Activated CD4-positive, alpha-beta memory T cell treated with anti-CD3 and anti-CD28 coated beads, Interleukin-2, amount 10 ng/mL, durations not matched to agents 7 days and 5 days (primary cell): Measurements from ENCODE around the gene HECA. TPM values are rescaled to one million over a fixed set of nuclear protein-coding genes. Genes with fewer than 3 reads are reported as not detected.

ENCODE experiments used
- CTCF ChIA-PET: fragments of 350-600 bp; sonication (Branson Sonifier 250); formaldehyde crosslinking; loops from one replicate; lab custom pipeline; 2021; ENCODE audit warnings: antibody characterized with exemption, inconsistent platforms; lab: Charles Lee
- POLR2A ChIA-PET: fragments of 350-600 bp; sonication (Branson Sonifier 250); formaldehyde crosslinking; loops from one replicate; lab custom pipeline; 2021; ENCODE audit warnings: antibody characterized with exemption; lab: Charles Lee
- DNase-seq: peaks from one replicate; pipeline ENCODE4 v3.0.0-alpha.2; 2020
- H3K27ac Mint-ChIP-seq: one replicate; pipeline ENCODE4 v1.8.0; 2021; ENCODE audit warnings: mild to moderate bottlenecking, mixed read lengths
- H3K27me3 Mint-ChIP-seq: one replicate; pipeline ENCODE4 v1.8.0; 2021; ENCODE audit warnings: mixed read lengths
- H3K36me3 Mint-ChIP-seq: one replicate; pipeline ENCODE4 v1.8.0; 2021; ENCODE audit warnings: low read depth, mixed read lengths
- H3K4me1 Mint-ChIP-seq: one replicate; pipeline ENCODE4 v1.8.0; 2021; ENCODE audit warnings: mixed read lengths
- H3K4me3 Mint-ChIP-seq: one replicate; pipeline ENCODE4 v1.8.0; 2021; ENCODE audit warnings: mild to moderate bottlenecking, mixed read lengths
- H3K9me3 Mint-ChIP-seq: one replicate; pipeline ENCODE4 v1.8.0; 2021; ENCODE audit warnings: mixed read lengths
- total RNA-seq, 2 experiments: library from RNA; stranded (reverse); gene quantifications; one replicate each; pipeline ENCODE4 v1.2.3, GENCODE V29; 2021

The HECA gene
- total RNA-seq, 2 experiments from 2014 or later: 78.9 to 81.7 TPM

GRCh38 chr6:139165324-139165723 is 30.4 kb downstream of the HECA start:
- CTCF ChIA-PET: interaction anchor here (0.6 to 0.8 kb wide), 3 partner anchors 10 to 203 kb away, joined by 3 to 4 read pairs (median 3); no protein-coding TSS in a partner anchor
- Mint-ChIP-seq H3K27me3 (no peaks in the 10 kb centered on the region), H3K4me3 (no peak overlapping the region), H3K36me3 (peaks cover 63% of the 10 kb centered on the region), H3K27ac (no peak overlapping the region), H3K4me1 (peaks cover 74% of the 10 kb centered on the region), H3K9me3 (no peaks in the 10 kb centered on the region)
- no peak for DNase-seq
- POLR2A ChIA-PET: interaction anchor here (1.3 to 9.1 kb wide), 2 partner anchors 9 to 19 kb away, joined by 4 to 104 read pairs; no protein-coding TSS in a partner anchor

- DNase-seq: no peak
- CTCF ChIA-PET: no interaction called here
These were observed 31.5 kb downstream of the HECA start for GRCh38 chr6:139166238-139166955.

GRCh38 chr6:139166956-139167313 is 32.1 kb downstream of the HECA start:
- Mint-ChIP-seq H3K9me3 (no peaks in the 10 kb centered on the region), H3K27ac (no peak overlapping the region), H3K27me3 (no peaks in the 10 kb centered on the region), H3K4me3 (no peak overlapping the region), H3K36me3 (peaks cover 76% of the 10 kb centered on the region), H3K4me1 (peaks cover 72% of the 10 kb centered on the region)
- ChIA-PET POLR2A (interaction anchor here (1.0 kb wide), 1 partner anchor 42 kb away, joined by 3 read pairs; no protein-coding TSS in a partner anchor), CTCF (interaction anchor here (1.0 kb wide), 1 partner anchor 11 kb away, joined by 3 read pairs; no protein-coding TSS in a partner anchor)
- DNase-seq: no peak

More at GRCh38 chr6:139166238-139166955, 31.5 kb downstream of the HECA start:
- no peak overlapping the region for H3K4me3 Mint-ChIP-seq
- no peak overlapping the region for H3K27ac Mint-ChIP-seq
- POLR2A ChIA-PET: interaction anchor here (9.1 kb wide), 1 partner anchor 20 kb away, joined by 104 read pairs; no protein-coding TSS in a partner anchor
- peaks cover 74% of the 10 kb centered on the region for H3K4me1 Mint-ChIP-seq
- H3K27me3 Mint-ChIP-seq: no peaks in the 10 kb centered on the region
- no peaks in the 10 kb centered on the region for H3K9me3 Mint-ChIP-seq
- H3K36me3 Mint-ChIP-seq: peaks cover 74% of the 10 kb centered on the region

- H3K4me1 Mint-ChIP-seq: peaks cover 80% of the 10 kb centered on the region
- no peaks in the 10 kb centered on the region for H3K27me3 Mint-ChIP-seq
- H3K36me3 Mint-ChIP-seq: peaks cover 78% of the 10 kb centered on the region
- no peak overlapping the region for H3K4me3 Mint-ChIP-seq
- DNase-seq: no peak
- H3K9me3 Mint-ChIP-seq: no peaks in the 10 kb centered on the region
- no peak overlapping the region for H3K27ac Mint-ChIP-seq
- POLR2A ChIA-PET: interaction anchor here (1.6 to 2.4 kb wide), 2 partner anchors 32 to 38 kb away, joined by 4 to 7 read pairs; no protein-coding TSS in a partner anchor
- CTCF ChIA-PET: interaction anchor here (0.6 to 1.4 kb wide), 3 partner anchors 20 to 184 kb away, joined by 3 to 4 read pairs (median 3); partner anchors contain the start of gene REPS1
These were observed 37.3 kb downstream of the HECA start for GRCh38 chr6:139172151-139172550.

GRCh38 chr6:139172567-139172966 is 37.7 kb downstream of the HECA start:
- Mint-ChIP-seq H3K27me3 (no peaks in the 10 kb centered on the region), H3K9me3 (no peaks in the 10 kb centered on the region), H3K4me1 (peaks cover 81% of the 10 kb centered on the region), H3K4me3 (no peak overlapping the region), H3K36me3 (peaks cover 78% of the 10 kb centered on the region), H3K27ac (no peak overlapping the region)
- ChIA-PET POLR2A (interaction anchor here (0.9 to 2.4 kb wide), 4 partner anchors 27 to 47 kb away, joined by 3 to 7 read pairs (median 4); no protein-coding TSS in a partner anchor), CTCF (interaction anchor here (0.9 to 1.4 kb wide), 2 partner anchors 20 to 41 kb away, joined by 3 to 4 read pairs; no protein-coding TSS in a partner anchor)
- DNase-seq: no peak

- no peak overlapping the region for H3K4me3 Mint-ChIP-seq
- H3K4me1 Mint-ChIP-seq: peaks cover 83% of the 10 kb centered on the region
These were observed 38.3 kb downstream of the HECA start for GRCh38 chr6:139173172-139173571.

GRCh38 chr6:139173822-139174221 is 38.9 kb downstream of the HECA start:
- CTCF ChIA-PET: interaction anchor here (0.7 to 1.7 kb wide), 5 partner anchors 12 to 191 kb away, joined by 3 to 7 read pairs (median 4); no protein-coding TSS in a partner anchor
- peaks cover 84% of the 10 kb centered on the region for H3K4me1 Mint-ChIP-seq
- H3K36me3 Mint-ChIP-seq: peaks cover 76% of the 10 kb centered on the region
- no peak overlapping the region for H3K4me3 Mint-ChIP-seq
- H3K27me3 Mint-ChIP-seq: no peaks in the 10 kb centered on the region
- no peak for DNase-seq
- peak overlapping the region; percentile 55 for H3K27ac Mint-ChIP-seq
- POLR2A ChIA-PET: interaction anchor here (0.6 to 2.0 kb wide), 11 partner anchors 9 to 201 kb away, joined by 3 to 6 read pairs (median 3); partner anchors contain the start of gene CITED2
- no peaks in the 10 kb centered on the region for H3K9me3 Mint-ChIP-seq

More at GRCh38 chr6:139173172-139173571, 38.3 kb downstream of the HECA start:
- POLR2A ChIA-PET: interaction anchor here (0.9 to 2.4 kb wide), 8 partner anchors 10 to 186 kb away, joined by 3 to 7 read pairs (median 3); no protein-coding TSS in a partner anchor
- Mint-ChIP-seq H3K9me3 (no peaks in the 10 kb centered on the region), H3K36me3 (peaks cover 77% of the 10 kb centered on the region), H3K27ac (no peak overlapping the region), H3K27me3 (no peaks in the 10 kb centered on the region)
- CTCF ChIA-PET: interaction anchor here (0.9 to 1.4 kb wide), 3 partner anchors 21 to 41 kb away, joined by 3 to 4 read pairs (median 4); no protein-coding TSS in a partner anchor
- DNase-seq: no peak

- H3K9me3 Mint-ChIP-seq: no peaks in the 10 kb centered on the region
- H3K4me3 Mint-ChIP-seq: no peak overlapping the region
- H3K36me3 Mint-ChIP-seq: peaks cover 74% of the 10 kb centered on the region
- ChIA-PET POLR2A (interaction anchor here (0.8 to 2.0 kb wide), 4 partner anchors 10 to 199 kb away, joined by 3 to 6 read pairs (median 4); partner anchors contain the start of gene CITED2), CTCF (interaction anchor here (0.8 to 1.7 kb wide), 5 partner anchors 13 to 189 kb away, joined by 3 to 7 read pairs (median 4); no protein-coding TSS in a partner anchor)
- H3K4me1 Mint-ChIP-seq: peaks cover 78% of the 10 kb centered on the region
- DNase-seq: no peak
- peak overlapping the region; percentile 53 for H3K27ac Mint-ChIP-seq
- H3K27me3 Mint-ChIP-seq: no peaks in the 10 kb centered on the region
These were observed 40.1 kb downstream of the HECA start for GRCh38 chr6:139174961-139175360.

GRCh38 chr6:139175389-139175948 is 40.6 kb downstream of the HECA start:
- Mint-ChIP-seq H3K27ac (peak overlapping the region; percentile 53), H3K9me3 (no peaks in the 10 kb centered on the region), H3K4me3 (no peak overlapping the region), H3K4me1 (peaks cover 75% of the 10 kb centered on the region), H3K27me3 (no peaks in the 10 kb centered on the region), H3K36me3 (peaks cover 74% of the 10 kb centered on the region)
- ChIA-PET CTCF (interaction anchor here (0.8 to 1.7 kb wide), 4 partner anchors 50 to 189 kb away, joined by 3 to 7 read pairs (median 4); no protein-coding TSS in a partner anchor), POLR2A (interaction anchor here (0.8 to 2.0 kb wide), 3 partner anchors 9 to 199 kb away, joined by 3 to 6 read pairs (median 4); partner anchors contain the start of gene CITED2)
- DNase-seq: no peak

- Mint-ChIP-seq H3K27me3 (no peaks in the 10 kb centered on the region), H3K4me3 (no peak overlapping the region), H3K4me1 (peaks cover 45% of the 10 kb centered on the region), H3K9me3 (peaks cover 2% of the 10 kb centered on the region), H3K36me3 (peaks cover 72% of the 10 kb centered on the region), H3K27ac (no peak overlapping the region)
- ChIA-PET CTCF (interaction anchor here (1.7 kb wide), 1 partner anchor 56 kb away, joined by 4 read pairs; no protein-coding TSS in a partner anchor), POLR2A (no interaction called here)
- no peak for DNase-seq
These were observed 46.4 kb downstream of the HECA start for GRCh38 chr6:139181236-139181635.

GRCh38 chr6:139184047-139184446 is 49.2 kb downstream of the HECA start:
- Mint-ChIP-seq H3K4me3 (no peak overlapping the region), H3K36me3 (peaks cover 56% of the 10 kb centered on the region), H3K4me1 (peaks cover 36% of the 10 kb centered on the region), H3K9me3 (peaks cover 2% of the 10 kb centered on the region), H3K27ac (no peak overlapping the region), H3K27me3 (no peaks in the 10 kb centered on the region)
- no peak for DNase-seq
- CTCF ChIA-PET: interaction anchor here (0.9 kb wide), 1 partner anchor 66 kb away, joined by 3 read pairs; no protein-coding TSS in a partner anchor
- POLR2A ChIA-PET: interaction anchor here (0.7 to 1.7 kb wide), 2 partner anchors 9 to 15 kb away, joined by 3 to 6 read pairs; no protein-coding TSS in a partner anchor

GRCh38 chr6:139184459-139184858 is 49.6 kb downstream of the HECA start:
- no peak overlapping the region for H3K4me3 Mint-ChIP-seq
- POLR2A ChIA-PET: interaction anchor here (0.7 to 1.7 kb wide), 2 partner anchors 10 to 15 kb away, joined by 3 to 6 read pairs; no protein-coding TSS in a partner anchor

More at GRCh38 chr6:139184459-139184858, 49.6 kb downstream of the HECA start:
- no peak overlapping the region for H3K27ac Mint-ChIP-seq
- no peak for DNase-seq
- CTCF ChIA-PET: interaction anchor here (0.9 to 1.5 kb wide), 2 partner anchors 66 to 190 kb away, joined by 3 read pairs; partner anchors contain the start of gene CITED2
- H3K36me3 Mint-ChIP-seq: peaks cover 52% of the 10 kb centered on the region
- H3K4me1 Mint-ChIP-seq: peaks cover 34% of the 10 kb centered on the region
- peaks cover 2% of the 10 kb centered on the region for H3K9me3 Mint-ChIP-seq
- no peaks in the 10 kb centered on the region for H3K27me3 Mint-ChIP-seq
